Brain microvascular endothelial cell (primary cell): ENCODE results near the gene C1orf198.

Experiments
- DNase-seq: peaks from one replicate; pipeline ENCODE4 v3.0.0-alpha.2; 2020
- H3K27ac ChIP-seq: fragments of 250-450 bp; sonication (Bioruptor Pico); 2 replicates; pipeline ENCODE4 v1.5.1; 2020; ENCODE audit warnings: mild to moderate bottlenecking, moderate library complexity
- H3K27me3 ChIP-seq: fragments of 250-450 bp; sonication (Bioruptor Pico); replicated peaks from 2 replicates; pipeline ENCODE4 v1.5.1; 2020; ENCODE audit warnings: mild to moderate bottlenecking
- H3K36me3 ChIP-seq: fragments of 250-450 bp; sonication (Bioruptor Pico); replicated peaks from 2 replicates; pipeline ENCODE4 v1.5.1; 2020; ENCODE audit warnings: mild to moderate bottlenecking
- H3K4me3 ChIP-seq: 2 replicates; pipeline ENCODE4 v1.5.1; 2011; ENCODE audit warnings: low read depth, mild to moderate bottlenecking, control low read depth, low read length, moderate library complexity
- in situ Hi-C: cut with HindIII; loops from 2 replicates; pipeline ENCODE4 v1.10.0; 2017; ENCODE audit warnings: low sequenced_read_pairs, low pct_ligation_motif_present
- TF ChIP-seq, protein P1 (sequence below): IDR thresholded peaks from 2 replicates; pipeline ENCODE4 v1.5.1; 2011; ENCODE audit warnings: low read depth, mild to moderate bottlenecking, moderate library complexity, low read length, control low read depth, inconsistent platforms; ENCODE audit errors: missing control alignments

The C1orf198 gene

GRCh38 chr1:230791986-230792564, 76.2 kb downstream of the C1orf198 start:
- Histone ChIP-seq H3K36me3 (no peaks in the 10 kb centered on the region), H3K4me3 (no peak overlapping the region), H3K27me3 (no peaks in the 10 kb centered on the region), H3K27ac (no peak overlapping the region)
- in situ Hi-C loops, result no loop called here
- DNase-seq, result no peak
- TF ChIP-seq, protein P1, sequence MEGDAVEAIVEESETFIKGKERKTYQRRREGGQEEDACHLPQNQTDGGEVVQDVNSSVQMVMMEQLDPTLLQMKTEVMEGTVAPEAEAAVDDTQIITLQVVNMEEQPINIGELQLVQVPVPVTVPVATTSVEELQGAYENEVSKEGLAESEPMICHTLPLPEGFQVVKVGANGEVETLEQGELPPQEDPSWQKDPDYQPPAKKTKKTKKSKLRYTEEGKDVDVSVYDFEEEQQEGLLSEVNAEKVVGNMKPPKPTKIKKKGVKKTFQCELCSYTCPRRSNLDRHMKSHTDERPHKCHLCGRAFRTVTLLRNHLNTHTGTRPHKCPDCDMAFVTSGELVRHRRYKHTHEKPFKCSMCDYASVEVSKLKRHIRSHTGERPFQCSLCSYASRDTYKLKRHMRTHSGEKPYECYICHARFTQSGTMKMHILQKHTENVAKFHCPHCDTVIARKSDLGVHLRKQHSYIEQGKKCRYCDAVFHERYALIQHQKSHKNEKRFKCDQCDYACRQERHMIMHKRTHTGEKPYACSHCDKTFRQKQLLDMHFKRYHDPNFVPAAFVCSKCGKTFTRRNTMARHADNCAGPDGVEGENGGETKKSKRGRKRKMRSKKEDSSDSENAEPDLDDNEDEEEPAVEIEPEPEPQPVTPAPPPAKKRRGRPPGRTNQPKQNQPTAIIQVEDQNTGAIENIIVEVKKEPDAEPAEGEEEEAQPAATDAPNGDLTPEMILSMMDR, result no peak

- DNase-seq, result no peak
- TF ChIP-seq, protein P1, result no peak
These were observed 78.3 kb downstream of the C1orf198 start for GRCh38 chr1:230790026-230790425.

DNA sequence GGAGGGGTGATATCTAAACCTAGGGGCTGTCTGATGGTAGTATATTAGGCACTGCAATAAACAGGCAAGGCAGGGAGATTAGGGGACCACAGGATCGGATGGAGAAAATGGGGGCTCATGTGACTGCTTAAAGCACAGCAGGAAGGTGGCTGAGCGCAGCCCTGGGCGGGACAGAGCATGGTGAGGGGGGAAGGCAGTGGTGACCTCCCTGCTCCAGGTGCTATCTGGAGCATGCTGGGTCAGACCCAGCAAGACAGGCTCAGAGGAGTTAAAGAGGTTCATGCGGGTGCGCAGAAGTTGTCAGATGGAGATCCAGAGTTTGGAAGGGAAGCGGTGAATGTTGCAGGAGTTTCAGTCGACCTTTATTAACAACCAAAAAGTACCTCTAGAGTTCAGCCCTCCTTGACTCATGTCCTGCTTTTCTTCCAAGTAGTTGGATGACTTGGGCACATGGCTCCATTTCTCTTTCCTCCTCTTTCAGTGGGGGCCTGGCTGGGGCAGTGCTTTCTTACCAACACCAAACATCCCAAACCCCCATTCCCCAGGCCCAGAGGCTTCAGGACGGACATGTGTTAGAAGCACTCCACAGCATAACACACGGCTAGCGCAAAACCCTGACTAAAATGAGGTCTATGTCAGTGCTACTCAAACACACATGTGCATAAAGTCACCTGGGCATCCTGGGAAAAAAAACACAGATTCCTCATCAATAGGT, 79.6 kb downstream of the C1orf198 start:
- no peak overlapping the region for H3K27ac ChIP-seq
- H3K4me3 ChIP-seq, result no peak overlapping the region
- TF ChIP-seq, protein P1, result no peak
- in situ Hi-C loops, result no loop called here
- DNase-seq, result no peak
- H3K27me3 ChIP-seq, result no peaks in the 10 kb centered on the region
- H3K36me3 ChIP-seq, result no peaks in the 10 kb centered on the region

More at GRCh38 chr1:230790026-230790425, 78.3 kb downstream of the C1orf198 start:
- no peaks in the 10 kb centered on the region for H3K27me3 ChIP-seq
- no peak overlapping the region for H3K4me3 ChIP-seq
- no peak overlapping the region for H3K27ac ChIP-seq
- no peaks in the 10 kb centered on the region for H3K36me3 ChIP-seq
- in situ Hi-C loops, result no loop called here

GRCh38 chr1:230787471-230787870, 80.8 kb downstream of the C1orf198 start:
- Histone ChIP-seq H3K27me3 (no peaks in the 10 kb centered on the region), H3K27ac (no peak overlapping the region), H3K4me3 (no peak overlapping the region), H3K36me3 (no peaks in the 10 kb centered on the region)
- in situ Hi-C loops, result no loop called here
- no peak for DNase-seq
- TF ChIP-seq, protein P1, result no peak
